GM18508 (cell line): ENCODE measurements around the gene LRGUK.

Experiments
- ATAC-seq: cut with Tn5 transposase; IDR thresholded peaks from one replicate; pipeline ENCODE4 v1.9.1; 2021; ENCODE audit warnings: moderate number of reproducible peaks; ENCODE audit not compliant: insufficient read depth, unreplicated experiment

LRGUK gene

GRCh38 chr7:134179036-134180011 lies 52.2 kb downstream of the LRGUK start:
- ATAC-seq: no peak

- ATAC-seq: no peak
These were observed 53.2 kb downstream of the LRGUK start for GRCh38 chr7:134180376-134180775.

- no peak for ATAC-seq
These were observed 54.9 kb downstream of the LRGUK start for GRCh38 chr7:134182078-134182477.

GRCh38 chr7:134184767-134185166 lies 57.6 kb downstream of the LRGUK start:
- ATAC-seq: no peak

- no peak for ATAC-seq
These were observed 58.9 kb downstream of the LRGUK start for GRCh38 chr7:134186027-134186426.

- ATAC-seq: no peak
These were observed 59.7 kb downstream of the LRGUK start for GRCh38 chr7:134186801-134187200.

GRCh38 chr7:134187893-134188292 lies 60.8 kb downstream of the LRGUK start:
- no peak for ATAC-seq

GRCh38 chr7:134188311-134188710 lies 61.2 kb downstream of the LRGUK start:
- no peak for ATAC-seq

GRCh38 chr7:134189559-134189958 lies 62.4 kb downstream of the LRGUK start:
- no peak for ATAC-seq

GRCh38 chr7:134191876-134192275 lies 64.7 kb downstream of the LRGUK start:
- no peak for ATAC-seq

GRCh38 chr7:134193240-134193639 lies 66.1 kb downstream of the LRGUK start:
- no peak for ATAC-seq

- ATAC-seq: no peak
These were observed 68.1 kb downstream of the LRGUK start for GRCh38 chr7:134195252-134195651.

GRCh38 chr7:134196439-134196838 lies 69.3 kb downstream of the LRGUK start:
- no peak for ATAC-seq

GRCh38 chr7:134197345-134197744 lies 70.2 kb downstream of the LRGUK start:
- no peak for ATAC-seq

GRCh38 chr7:134200970-134201369 lies 73.8 kb downstream of the LRGUK start:
- no peak for ATAC-seq

GRCh38 chr7:134201569-134202261 lies 74.6 kb downstream of the LRGUK start:
- no peak for ATAC-seq

- ATAC-seq: no peak
These were observed 76.2 kb downstream of the LRGUK start for GRCh38 chr7:134203186-134203889.

GRCh38 chr7:134209322-134210015 lies 82.3 kb downstream of the LRGUK start:
- no peak for ATAC-seq

- no peak for ATAC-seq
These were observed 83.1 kb downstream of the LRGUK start for GRCh38 chr7:134210227-134210626.

GRCh38 chr7:134210976-134211663 lies 84.0 kb downstream of the LRGUK start:
- ATAC-seq: no peak
